KOPT-K1 (cell line): ENCODE measurements around the gene ITGB4.

Source experiments
- H3K27ac ChIP-seq: fragments of 200-600 bp; sonication (generic); 2 replicates; pipeline ENCODE4 v1.5.1; 2016; ENCODE audit warnings: antibody characterized with exemption, mild to moderate bottlenecking, low read depth, low read length; ENCODE audit not compliant: poor library complexity, severe bottlenecking
- H3K36me3 ChIP-seq: fragments of 200-600 bp; sonication (generic); 2 replicates; pipeline ENCODE4 v1.5.1; 2017; ENCODE audit warnings: antibody characterized with exemption, mild to moderate bottlenecking, low read length, moderate library complexity; ENCODE audit not compliant: insufficient read depth
- H3K9me3 ChIP-seq: fragments of 200-600 bp; sonication (generic); 2 replicates; pipeline ENCODE4 v1.5.1; 2017; ENCODE audit warnings: antibody characterized with exemption, low read length, mild to moderate bottlenecking; ENCODE audit not compliant: insufficient read depth, poor library complexity, severe bottlenecking

The ITGB4 gene

DNA sequence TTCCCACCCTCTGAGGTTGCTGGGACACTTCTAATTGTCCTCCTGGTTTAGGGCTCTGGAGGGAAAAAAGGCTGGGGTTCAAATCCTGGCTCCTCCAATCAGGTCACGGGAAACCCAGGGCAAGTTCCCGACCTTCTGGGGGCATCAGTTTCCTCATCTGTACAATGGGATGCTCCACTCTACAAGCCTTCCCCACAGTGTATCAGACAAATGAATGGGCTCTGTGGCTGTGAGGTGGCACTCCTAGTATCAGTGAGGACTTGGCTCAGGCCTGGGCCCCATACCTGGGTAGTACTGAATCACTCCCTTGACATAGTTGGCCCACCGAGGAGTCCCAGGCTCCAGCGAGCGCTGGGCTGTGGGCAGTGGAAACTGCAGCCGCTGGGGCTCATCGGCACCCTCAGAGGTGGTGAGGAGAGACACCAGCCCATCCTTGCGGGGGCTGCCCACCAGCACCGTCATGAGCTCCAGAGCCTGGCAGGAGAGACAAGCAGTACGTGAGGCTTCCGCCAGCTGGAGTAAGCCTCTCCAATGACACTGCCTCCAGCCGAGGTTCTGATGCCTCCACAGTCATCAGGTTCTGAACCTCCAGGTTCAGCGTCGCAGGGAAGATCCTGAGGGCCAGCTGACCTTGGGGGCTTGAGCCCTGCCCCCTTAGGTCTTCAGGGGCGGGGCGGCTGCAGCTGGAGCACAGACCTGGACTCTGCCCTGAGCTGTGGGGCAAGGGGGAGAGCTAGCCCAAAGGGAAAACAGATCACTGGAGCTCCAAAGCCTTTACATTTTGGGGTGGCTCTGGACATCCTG is 42.6 kb downstream of the ITGB4 start:
- H3K36me3 ChIP-seq = peaks cover 7% of the 10 kb centered on the region; the same call in 1 of the 2 replicates
- no peaks in the 10 kb centered on the region for H3K9me3 ChIP-seq
- peak overlapping the region; percentile 69 for H3K27ac ChIP-seq

DNA sequence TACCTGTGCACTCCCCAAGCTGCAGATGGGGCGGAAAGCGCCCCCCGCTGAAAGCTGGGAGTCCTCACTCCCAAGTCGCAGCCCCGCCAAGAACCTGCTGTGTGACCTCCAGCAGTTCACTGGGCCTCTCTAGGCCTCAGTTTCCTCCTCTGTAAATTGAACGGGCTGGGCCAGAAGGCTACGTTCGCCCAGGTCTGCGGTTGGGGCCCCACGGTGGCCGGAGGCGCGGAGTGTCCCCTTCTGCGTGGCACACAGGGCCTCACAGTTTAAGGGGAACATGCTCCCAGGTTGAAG is 43.1 kb downstream of the ITGB4 start:
- H3K9me3 ChIP-seq = no peaks in the 10 kb centered on the region
- 0 out of 2 replicates have a peak, but pooled peaks cover 5% of the 10 kb centered on the region for H3K36me3 ChIP-seq
- H3K27ac ChIP-seq = peak overlapping the region; percentile 69

DNA sequence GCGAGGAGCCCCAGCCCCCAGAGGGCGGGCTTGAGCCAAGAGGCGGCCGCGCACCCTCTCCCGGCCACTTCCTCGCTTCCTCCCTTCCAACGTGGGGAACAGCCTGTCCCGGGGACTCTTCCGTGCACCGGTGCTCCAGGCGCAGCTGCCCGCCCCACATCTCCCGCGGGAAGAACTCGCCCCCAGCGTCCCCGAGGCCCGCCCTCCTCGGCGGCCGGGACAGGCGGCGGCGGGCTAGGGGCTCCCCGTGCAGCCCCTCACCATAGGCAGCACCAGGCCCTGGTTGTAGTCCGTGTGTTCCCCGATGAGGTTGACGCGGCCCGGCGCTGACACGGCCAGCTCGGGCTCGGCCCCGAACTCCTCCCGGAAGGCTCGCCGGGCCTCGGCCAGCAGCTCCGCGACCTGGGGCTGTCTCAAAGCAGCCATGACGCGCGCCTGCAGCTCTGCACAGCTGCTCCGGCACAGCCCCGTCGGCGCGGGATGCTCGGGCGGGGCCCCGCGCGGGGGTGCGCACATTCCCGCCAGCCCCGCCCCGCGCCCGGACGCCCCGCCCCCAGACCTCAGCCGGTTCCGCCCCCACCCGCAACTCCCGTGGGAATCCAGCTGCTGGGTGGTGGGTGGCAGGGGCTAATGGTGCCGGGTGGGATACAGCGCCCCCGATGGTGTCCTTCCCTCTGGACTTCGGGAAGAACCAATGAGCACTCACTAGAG is 43.6 kb downstream of the ITGB4 start, which contains the start of gene GALK1:
GALK1 (minus strand) TSS at position 482 of the 711 bp plus-strand sequence; CDS start at position 426, 56 bp downstream.
- H3K9me3 ChIP-seq = no peaks in the 10 kb centered on the region
- H3K27ac ChIP-seq = peak within 1 kb of the TSS; percentile 69
- 0 out of 2 replicates have a peak, but pooled peaks cover 5% of the 10 kb centered on the region for H3K36me3 ChIP-seq

DNA sequence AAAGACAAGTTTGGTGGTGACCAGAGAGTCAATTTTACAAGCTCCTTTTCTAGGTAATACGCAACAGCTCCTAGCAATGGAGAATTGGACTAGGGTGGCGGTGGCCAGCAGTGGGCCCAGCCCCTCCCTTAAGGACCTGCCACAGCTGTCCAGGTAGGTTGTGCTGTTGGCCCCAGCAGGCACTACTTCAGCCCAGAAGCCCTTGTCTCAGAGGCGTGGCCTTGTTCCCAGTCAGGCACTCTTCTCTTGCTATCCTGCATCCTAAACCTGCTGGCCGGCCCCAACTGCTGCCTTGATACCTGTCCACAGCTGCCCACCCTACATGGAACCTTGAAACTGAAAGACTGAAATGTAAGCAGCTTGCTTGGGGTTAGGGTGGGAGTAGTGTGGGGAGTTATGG is 44.7 kb downstream of the ITGB4 start:
- no peaks in the 10 kb centered on the region for H3K9me3 ChIP-seq
- H3K27ac ChIP-seq = no peak overlapping the region
- H3K36me3 ChIP-seq = 0 out of 2 replicates have a peak, but pooled peaks cover 5% of the 10 kb centered on the region

DNA sequence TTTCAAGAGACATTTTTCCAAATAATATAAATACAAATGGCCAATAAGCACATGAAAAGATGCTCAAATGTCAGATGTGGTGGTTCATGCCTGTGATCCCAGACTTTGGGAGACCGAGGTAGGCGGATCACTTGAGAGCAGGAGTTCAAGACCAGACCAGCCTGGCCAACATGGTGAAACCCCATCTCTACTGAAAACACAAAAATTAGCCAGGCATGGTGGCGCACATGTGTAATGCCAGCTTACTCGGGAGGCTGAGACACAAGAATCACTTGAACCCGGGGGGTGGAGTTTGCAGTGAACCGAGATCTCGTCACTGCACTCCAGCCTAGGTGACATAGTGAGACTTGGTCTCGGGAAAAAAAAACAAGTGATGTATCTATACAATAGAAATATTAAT is 46.6 kb downstream of the ITGB4 start:
- H3K36me3 ChIP-seq = 0 out of 2 replicates have a peak, but pooled peaks cover 4% of the 10 kb centered on the region
- H3K27ac ChIP-seq = no peak overlapping the region
- H3K9me3 ChIP-seq = no peaks in the 10 kb centered on the region

DNA sequence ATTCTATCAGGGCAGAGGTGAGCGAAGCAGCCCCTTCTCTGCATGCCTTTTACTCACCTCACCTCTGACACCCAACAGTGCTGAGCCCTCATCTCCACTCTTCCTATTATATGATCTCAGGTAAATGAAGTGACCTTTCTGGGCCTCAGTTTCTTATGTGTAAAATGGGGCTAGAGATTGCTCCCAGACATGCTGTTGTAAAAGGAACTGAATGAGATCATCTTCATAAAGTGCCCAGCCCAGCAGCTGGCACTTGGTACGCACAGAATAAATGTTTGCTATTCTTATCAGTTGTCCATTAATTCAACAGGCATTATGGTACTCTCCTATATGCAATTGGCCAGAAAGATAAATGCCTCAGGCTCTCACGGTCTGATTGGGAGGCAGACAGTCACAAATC is 48.3 kb downstream of the ITGB4 start:
- Histone ChIP-seq H3K36me3 (peaks cover 4% of the 10 kb centered on the region; the same call in 1 of the 2 replicates), H3K27ac (no peak overlapping the region), H3K9me3 (no peaks in the 10 kb centered on the region)

DNA sequence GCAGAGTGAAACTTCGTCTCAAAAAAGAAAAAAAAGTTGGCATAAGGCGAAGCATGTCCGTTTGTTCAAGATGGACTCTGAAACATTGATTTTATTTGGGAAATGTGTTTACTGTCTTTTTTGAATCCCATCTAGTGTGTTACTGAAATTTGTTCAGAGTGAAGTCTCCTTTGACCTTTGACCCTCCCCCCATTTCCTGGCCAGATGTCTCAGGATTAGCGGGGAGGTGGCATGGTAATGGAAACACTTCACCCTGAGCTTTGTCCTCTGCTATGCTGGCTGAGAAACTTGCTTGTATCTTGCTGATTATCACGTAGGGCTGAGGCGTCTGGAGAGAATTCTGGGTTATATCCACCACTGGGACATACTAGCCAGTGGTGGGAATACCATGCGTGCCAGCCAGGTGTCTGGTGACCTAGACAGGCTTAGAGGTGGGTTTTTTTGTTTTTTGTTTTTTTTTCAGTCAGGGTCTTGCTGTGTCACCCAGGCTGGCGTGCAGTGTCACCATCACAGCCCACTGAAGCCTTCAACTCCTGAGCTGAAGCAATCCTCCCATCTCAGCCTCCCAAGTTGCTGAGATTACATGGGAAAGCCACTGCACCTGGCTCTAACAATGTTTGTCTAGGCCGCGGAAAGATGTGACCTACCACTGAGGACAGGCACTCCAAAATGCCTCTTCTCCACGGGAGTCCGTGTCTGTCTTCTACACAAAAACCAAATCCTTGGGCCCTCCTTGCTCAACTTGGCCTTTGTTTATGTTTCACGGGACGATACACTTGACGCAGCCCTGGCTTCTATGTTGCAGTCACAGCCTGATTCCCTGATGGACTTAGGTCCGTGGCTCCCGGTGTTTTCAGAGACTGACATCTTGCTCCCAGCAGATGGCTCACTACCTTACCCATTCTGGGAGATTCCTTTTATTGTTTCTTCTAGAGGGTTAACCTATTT is 50.3 kb downstream of the ITGB4 start:
- Histone ChIP-seq H3K27ac (no peak overlapping the region), H3K9me3 (no peaks in the 10 kb centered on the region), H3K36me3 (peaks cover 25% of the 10 kb centered on the region)

DNA sequence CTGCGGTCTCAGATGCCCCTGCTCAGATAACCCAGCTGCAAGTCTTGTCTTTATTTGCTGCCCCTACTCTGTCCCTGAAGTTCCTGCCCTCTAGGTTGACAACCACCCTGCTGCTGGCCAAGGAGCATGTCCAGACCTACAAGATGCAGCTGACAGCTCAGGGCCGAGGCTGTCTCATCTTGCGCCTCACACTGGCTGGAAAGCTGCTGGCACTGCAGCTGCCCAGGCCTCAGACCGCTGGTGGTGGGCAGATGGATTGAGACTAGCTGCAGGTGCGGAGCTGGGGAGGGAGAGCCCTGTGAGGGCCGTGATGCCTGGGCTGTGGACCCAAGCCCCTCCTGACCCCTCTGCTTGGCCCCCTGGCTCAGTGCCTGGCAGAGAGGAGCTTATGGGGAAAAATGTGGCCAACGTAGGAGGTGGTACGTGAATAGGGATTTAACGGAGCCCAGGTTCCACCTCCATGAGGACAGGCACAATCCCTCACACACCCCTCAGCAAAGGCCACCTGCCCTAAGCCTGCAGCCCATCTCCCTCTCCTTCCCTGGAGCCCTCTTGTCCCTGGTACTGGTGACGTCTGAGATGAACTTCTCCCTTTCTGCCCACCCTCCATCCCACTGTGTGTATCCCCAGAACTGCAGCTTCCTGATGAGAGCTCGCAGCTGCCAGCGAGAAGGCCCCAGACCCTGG is 52.0 kb downstream of the ITGB4 start:
- Histone ChIP-seq H3K9me3 (no peaks in the 10 kb centered on the region), H3K36me3 (peaks cover 41% of the 10 kb centered on the region), H3K27ac (no peak overlapping the region)

DNA sequence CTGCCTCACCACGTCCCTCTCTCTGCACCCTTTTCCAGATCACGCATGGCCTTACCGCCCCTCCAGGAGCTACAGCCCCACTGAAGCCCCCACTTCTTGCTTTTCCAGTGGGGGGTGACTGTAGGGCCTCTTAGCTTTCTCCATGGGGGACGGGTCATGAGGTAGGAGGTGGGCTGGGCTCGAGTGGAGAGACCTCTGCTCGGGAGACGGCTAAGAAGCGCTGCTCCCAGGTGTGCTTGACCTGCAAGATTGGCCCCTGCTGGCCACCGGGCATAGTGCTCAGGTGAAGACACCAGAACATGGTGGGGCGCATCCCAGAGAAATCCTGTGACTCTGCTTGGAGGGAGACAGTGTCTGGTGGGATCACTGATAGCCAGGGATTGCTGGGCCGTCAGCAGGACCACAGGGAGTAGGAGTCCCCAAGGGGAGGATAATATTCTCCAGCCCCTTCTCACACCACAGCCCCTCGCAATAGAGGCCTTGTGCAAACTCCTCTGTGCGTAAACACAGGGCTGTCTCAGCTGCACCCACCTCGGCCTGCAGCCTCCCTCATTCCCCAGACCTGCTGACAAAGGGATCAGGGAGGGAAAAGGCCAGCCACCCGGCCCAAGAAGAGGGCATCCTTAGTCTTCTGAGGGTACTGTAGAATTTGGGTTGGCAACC is 52.7 kb downstream of the ITGB4 start:
- H3K9me3 ChIP-seq = no peaks in the 10 kb centered on the region
- peaks cover 48% of the 10 kb centered on the region for H3K36me3 ChIP-seq
- H3K27ac ChIP-seq = no peak overlapping the region

DNA sequence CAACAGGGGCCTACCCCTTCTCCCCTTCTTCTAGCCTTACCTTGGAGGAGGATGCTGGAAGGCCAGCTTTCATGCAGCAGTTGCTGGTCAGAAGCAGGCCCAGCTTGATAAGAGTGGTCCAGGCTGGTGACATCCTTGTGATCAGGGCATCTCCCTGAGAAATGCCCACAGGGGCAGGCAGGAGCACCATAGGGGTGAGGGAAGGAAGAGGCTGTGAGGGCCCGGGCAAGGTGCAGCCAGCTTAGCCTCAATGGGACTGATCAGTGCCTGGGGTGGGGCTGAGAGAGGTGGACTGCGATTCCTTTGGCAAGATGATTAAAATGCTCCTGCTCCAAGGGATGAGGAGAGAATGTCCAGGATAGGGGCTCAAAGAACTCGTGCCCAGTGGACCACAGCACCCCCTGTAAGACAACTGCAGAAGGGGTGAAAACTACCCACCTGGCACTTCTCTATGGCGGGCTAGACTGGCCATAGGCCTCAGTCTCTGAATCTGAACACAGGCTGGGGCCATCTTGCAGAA is 53.3 kb downstream of the ITGB4 start:
- Histone ChIP-seq H3K9me3 (no peaks in the 10 kb centered on the region), H3K36me3 (peaks cover 54% of the 10 kb centered on the region), H3K27ac (no peak overlapping the region)

DNA sequence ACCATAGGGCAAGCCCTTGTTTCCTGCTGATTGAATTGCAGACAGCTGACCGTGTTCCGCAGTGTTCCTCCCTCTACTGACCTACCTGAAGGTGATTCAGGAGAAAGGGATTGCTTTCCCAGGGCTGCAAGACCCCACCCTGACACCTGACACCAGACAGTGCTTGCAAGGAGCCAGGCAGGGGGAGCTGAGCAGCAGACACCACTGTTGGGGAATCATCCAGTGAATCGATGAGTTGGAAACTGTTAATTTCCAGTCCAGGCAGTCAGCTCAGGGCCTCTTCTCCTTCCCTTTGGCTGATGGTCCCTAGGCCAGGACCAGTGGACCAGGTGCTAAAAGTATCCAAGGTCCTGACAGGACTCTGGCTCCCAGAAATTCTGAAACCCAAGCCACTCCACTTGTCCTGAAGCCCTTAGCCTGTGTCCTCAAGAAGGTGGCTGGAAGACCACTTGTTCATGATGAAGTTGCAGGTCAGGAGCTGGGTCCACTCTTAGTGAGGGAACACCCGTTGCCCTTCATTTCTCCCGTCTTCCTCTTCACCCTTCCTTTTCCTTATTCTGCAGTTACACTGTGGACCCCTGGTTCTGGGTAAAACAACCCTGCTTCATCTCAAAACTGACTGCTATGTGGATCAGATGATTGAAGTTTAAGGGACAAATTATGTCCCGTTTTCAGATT is 53.9 kb downstream of the ITGB4 start:
- H3K27ac ChIP-seq = no peak overlapping the region
- H3K9me3 ChIP-seq = no peaks in the 10 kb centered on the region
- peaks cover 54% of the 10 kb centered on the region for H3K36me3 ChIP-seq

DNA sequence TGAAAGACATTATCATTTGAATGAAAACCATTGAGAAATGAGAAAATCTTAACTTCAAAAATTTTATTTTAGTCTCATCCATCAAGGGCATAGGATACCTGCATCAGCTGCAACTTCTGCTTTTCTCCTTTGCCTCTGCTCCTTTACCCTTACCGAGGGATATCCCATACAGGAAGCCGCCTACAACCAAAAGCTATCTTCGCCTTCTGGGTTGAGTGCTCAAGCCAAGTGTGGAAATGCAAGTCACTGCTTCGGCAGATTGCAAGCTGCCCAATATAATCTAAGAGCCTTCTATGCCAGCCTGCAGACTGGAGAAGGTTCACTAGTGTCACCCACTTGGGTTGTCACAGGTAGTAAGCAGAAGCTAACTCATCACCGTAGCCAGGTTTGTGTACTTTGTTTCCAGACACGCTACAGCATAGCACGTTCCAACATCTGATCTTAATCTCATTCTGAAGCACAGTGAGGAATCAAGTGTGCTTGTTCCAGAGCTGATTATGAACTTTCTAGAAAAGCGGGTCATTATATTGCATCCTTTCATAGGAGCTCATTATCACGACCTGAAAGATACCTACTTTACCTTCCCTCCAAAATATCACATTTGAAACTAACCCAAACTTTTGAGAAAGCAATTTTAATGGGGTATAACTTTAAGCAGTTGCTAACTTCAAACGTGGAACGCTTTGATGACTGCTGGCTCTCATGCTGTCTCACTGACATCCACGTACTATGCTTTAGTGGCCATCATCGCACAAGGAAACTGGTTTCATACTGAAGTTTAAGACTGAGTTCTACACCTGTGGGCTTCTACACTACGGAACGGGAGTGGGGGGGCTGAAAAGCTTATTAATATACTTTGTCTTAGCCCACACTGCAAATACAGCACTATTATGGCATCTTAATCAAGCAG is 55.4 kb downstream of the ITGB4 start:
- peaks cover 54% of the 10 kb centered on the region for H3K36me3 ChIP-seq
- H3K9me3 ChIP-seq = no peaks in the 10 kb centered on the region
- H3K27ac ChIP-seq = no peak overlapping the region
